HG02973 (cell line): Measurements from ENCODE around the gene HCK.

ENCODE experiments used
- ATAC-seq: cut with Tn5 transposase; IDR thresholded peaks from one replicate; pipeline ENCODE4 v1.9.1; 2021; ENCODE audit warnings: moderate library complexity; ENCODE audit not compliant: unreplicated experiment

Gene HCK

GRCh38 chr20:32125506-32125905 lies 73.5 kb downstream of the HCK start:
- ATAC-seq = no peak

GRCh38 chr20:32126919-32127318 lies 74.9 kb downstream of the HCK start:
- ATAC-seq = no peak

GRCh38 chr20:32127347-32127746 lies 75.3 kb downstream of the HCK start:
- no peak for ATAC-seq

DNA sequence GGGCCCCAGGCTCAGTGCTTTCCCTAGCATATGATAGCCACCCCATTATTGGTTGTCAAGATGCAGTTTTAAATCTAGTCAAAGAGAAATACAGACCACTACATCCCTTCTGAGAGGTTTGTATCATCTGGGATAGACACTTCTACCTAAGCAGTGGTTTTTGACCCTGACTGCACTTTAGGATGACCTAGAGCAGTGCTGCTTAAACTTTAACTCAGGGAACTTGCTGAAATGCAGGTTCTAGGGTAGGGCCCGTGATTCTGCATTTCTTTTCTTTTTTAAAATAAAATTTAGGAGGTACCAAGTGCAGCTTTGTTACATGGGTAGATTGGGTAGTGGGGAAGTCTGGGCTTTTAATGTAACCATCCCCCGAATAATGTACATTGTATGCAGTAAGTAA lies 76.1 kb downstream of the HCK start:
- no peak for ATAC-seq

DNA sequence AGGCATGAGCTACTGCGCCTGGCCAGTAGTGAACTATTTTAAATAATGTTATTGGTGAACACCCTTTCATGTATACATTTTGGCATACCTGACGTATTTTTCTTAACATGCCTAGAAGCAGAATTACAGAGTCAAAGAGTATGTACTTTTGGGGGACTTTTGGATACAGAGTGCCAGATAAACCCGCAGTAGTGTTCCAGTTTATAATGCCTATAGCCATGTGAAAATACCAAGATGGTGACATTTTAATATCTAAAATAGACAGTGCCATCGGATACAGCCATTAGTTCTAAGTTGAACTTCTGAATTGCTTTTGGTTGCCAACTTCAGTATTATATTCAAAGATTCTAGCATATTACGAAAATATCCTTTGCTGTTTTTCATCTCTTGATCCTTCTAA lies 77.8 kb downstream of the HCK start:
- no peak for ATAC-seq

DNA sequence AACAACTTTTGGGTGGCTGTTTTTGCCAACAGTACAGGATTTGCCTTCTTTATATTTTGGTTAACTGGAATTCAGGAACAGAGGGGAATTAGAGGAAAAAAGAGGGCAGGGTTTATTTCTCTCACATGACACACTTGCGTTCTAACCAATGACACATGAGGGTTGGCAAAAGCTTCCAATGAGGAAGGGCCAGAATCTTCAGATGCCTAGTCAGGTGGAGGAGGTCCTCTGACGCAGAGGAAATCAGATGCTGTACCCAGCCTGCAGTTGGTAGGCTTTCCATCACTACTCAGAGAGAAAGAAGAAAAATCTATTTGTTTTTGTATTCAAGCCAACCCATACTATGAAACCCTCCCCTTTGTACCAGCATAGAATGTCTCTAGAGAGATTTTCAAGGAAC lies 78.3 kb downstream of the HCK start:
- ATAC-seq = no peak

GRCh38 chr20:32130965-32131364 lies 78.9 kb downstream of the HCK start:
- no peak for ATAC-seq

DNA sequence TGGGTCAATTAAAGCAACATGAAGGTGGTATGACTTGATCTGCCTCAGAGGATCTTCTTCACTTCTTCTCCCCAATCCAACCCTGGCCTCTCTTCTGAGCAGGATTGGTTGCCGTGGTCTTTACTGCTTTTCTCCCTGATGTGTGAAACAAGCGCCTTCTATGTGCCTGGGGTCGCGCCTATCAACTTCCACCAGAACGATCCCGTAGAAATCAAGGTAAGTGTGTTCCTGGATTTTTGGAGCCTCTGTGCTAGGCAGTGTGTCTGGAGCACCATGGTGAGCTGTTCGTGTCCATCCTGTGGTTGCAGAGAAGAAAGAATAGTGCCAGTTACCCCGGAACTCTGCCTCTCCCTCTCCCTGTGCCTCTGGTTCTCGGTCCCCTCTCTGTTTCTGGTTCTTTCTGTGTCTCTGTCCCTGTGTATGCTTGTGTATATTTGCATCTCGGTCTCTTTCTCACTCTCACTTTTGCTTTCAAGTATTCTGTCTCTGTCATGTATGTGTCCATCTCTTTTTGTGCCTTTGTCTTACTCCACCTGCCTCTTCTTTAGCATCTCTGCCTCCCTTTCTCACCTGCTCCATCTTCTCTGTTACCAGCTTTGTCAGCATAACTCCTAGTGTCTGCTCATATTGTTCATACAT lies 81.0 kb downstream of the HCK start:
- ATAC-seq = peak; percentile 73

DNA sequence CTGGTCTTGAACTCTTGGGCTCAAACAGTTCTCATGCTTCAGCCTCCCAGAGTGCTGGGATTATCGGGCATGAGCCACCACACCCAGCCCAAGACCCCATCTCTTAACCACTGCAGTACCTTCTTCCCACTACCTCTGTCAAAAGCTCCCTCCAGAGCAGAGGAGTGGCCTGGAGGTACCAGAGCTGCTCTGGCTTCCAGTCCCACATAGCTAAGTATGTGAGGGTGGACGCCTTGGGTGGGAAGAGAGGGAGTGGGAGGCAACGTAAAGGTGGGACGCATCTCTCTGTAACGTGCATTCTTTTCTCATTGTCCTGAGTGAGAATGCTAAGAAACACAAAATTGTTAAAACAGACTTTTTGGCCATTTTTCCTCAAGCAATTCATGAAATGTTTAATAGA lies 82.0 kb downstream of the HCK start:
- ATAC-seq = no peak

DNA sequence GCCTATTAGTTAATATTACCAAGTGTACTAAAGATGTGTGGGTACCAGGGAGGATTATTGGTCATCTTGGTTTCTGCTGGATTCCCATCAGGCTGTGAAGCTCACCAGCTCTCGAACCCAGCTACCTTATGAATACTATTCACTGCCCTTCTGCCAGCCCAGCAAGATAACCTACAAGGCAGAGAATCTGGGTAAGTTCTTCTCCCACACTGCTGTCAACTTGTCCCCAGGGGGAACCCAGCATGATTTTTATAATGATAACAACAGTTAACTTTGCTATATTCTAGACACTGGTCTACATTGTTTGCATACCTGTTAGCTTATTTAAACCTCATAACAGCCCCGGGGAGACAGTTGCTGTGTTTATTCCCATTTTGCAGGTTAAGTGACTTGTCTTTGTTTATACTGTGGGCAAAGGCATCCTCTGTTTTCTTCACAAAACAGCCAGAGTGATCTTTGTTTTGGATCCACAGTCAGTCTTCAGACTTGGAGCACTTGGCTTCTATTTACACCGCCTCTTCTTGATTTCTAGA lies 84.0 kb downstream of the HCK start:
- ATAC-seq = no peak

DNA sequence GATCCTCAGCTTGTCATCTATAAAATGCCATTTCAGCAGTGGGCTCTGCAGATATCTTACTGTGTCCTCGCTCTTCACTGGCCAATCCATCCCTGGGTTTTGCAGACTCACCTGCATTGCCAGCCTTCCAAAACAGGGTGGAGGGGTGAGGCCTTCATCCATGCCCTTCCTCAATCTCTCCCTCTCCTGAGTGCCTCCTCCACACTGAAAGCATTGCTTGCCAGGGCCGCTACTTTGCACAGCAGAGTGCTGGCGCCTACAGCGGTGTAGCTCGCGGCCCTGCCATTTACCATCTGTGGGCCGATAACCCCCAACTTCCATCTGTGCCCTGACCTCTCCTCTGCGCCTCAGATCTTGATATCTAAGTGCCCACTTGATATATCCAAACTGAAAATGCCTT lies 86.9 kb downstream of the HCK start:
- ATAC-seq = no peak

- no peak for ATAC-seq
These were observed 87.9 kb downstream of the HCK start for GRCh38 chr20:32139947-32140346.

- ATAC-seq = no peak
These were observed 88.6 kb downstream of the HCK start for GRCh38 chr20:32140603-32141002.

- ATAC-seq = no peak
These were observed 89.5 kb downstream of the HCK start for GRCh38 chr20:32141465-32141980.

DNA sequence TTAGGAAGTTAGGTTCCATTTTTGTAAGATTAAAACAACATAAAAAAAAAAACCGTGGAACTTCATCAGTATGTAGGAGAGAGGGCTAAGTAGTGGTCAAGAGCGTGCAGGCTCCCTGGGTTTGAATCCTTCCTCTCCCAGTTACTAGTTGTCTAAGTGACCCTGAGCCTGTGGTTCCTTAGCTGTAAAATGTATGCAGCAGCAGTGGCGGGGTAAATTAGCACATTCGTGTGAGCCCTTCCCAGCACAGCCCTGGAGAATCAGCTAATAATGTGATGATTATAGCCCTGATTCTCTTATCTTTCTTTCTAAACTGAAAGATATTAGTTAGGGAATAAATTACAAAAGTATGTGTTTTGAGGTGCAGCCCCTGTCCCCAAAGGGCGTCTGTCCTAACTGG lies 90.0 kb downstream of the HCK start:
- ATAC-seq = no peak

GRCh38 chr20:32142991-32143390 lies 90.9 kb downstream of the HCK start:
- no peak for ATAC-seq

DNA sequence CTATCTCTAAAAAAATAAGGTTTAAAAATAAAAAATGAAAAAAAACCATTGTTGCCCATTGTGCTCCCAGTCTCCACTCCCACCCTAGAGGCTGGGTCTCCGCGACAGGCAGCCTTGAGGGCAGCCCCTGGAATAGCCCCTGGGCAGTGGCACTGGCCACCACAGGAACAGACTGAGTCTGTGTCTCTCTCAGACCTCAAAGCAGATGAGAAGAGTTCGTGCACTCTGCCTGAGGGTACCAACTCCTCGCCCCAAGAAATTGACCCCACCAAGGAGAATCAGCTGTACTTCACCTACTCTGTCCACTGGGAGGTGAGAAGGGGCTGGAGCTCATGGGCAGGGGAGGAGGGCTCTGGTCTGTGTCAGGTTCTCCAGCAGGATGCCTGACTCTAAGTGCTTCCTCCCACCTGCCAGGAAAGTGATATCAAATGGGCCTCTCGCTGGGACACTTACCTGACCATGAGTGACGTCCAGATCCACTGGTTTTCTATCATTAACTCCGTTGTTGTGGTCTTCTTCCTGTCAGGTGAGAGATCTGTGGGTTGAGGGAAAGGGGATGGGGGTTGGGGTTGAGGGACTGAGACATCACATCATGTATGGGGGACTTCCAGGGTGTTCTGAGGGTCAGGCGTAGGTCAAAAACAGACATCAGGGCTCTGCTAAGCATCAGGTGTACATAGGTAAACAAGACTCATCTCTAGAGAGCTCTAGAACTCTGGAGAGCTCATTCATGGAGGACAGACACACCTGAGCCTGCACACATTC lies 93.0 kb downstream of the HCK start:
- ATAC-seq = no peak

- ATAC-seq = no peak
These were observed 97.6 kb downstream of the HCK start for GRCh38 chr20:32149566-32150170.

DNA sequence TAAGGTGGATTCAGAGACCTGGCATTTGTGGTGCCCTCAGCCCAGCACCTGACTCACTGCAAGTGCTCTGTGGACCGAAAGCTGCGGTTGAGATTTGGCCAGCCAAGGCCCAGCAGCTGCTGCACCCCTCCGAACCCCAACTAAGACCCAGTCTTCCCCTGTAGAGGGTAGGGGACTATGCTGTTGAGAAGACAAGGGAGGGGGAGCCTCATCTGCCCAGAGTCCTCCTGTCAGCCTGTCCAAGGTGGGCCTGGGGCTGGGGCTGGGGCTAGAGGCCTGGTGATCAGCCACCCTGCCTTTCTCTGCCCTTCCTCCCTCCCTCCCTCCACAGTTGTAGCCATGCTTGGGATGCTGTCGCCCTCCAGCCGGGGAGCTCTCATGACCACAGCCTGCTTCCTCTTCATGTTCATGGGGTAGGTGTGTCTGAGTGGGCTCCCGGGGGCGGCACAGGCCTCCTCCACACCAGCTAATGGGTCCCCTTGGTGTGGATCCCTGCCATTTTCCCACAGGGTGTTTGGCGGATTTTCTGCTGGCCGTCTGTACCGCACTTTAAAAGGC lies 98.3 kb downstream of the HCK start:
- no peak for ATAC-seq
